Neural cell (in vitro differentiated cells): Measurements from ENCODE around the gene ARFGEF3. TPM values are rescaled to one million over a fixed set of nuclear protein-coding genes. Genes with fewer than 3 reads are reported as not detected.
A peak's percentile ranks its signal among the peaks of the same experiment; 100 is the strongest.

ENCODE experiments used
- H2AFZ ChIP-seq: fragments of 200-600, 300-800 bp; sonication (generic), shearing (Covaris generic); 2 replicates; pipeline ENCODE4 v1.6.0; 2014; ENCODE audit warnings: low read depth, mild to moderate bottlenecking, antibody characterized with exemption, low read length, moderate library complexity
- H3F3A ChIP-seq: fragments of 200-600 bp; shearing (Covaris generic); 2 replicates; pipeline ENCODE4 v1.6.1; 2016; ENCODE audit warnings: mild to moderate bottlenecking, moderate library complexity, mixed read lengths, antibody characterized with exemption, low read length; ENCODE audit not compliant: insufficient read depth, poor library complexity, severe bottlenecking
- H3K27ac ChIP-seq: fragments of 200-600, 300-800 bp; sonication (generic), shearing (Covaris generic); 2 replicates; pipeline ENCODE4 v1.5.1; 2014; ENCODE audit warnings: mild to moderate bottlenecking, low read length, moderate library complexity
- H3K27me3 ChIP-seq: fragments of 300-800, 200-600 bp; sonication (generic), shearing (Covaris generic); 2 replicates; pipeline ENCODE4 v1.6.0; 2014; ENCODE audit warnings: mild to moderate bottlenecking, low read depth, low read length, moderate library complexity; ENCODE audit not compliant: insufficient read depth
- H3K36me3 ChIP-seq: fragments of 300-800, 200-600 bp; sonication (generic), shearing (Covaris generic); 2 replicates; pipeline ENCODE4 v1.5.1; 2014; ENCODE audit warnings: mild to moderate bottlenecking, antibody characterized with exemption, low read length, moderate library complexity; ENCODE audit not compliant: insufficient read depth
- H3K4me2 ChIP-seq: fragments of 300-800, 200-600 bp; sonication (generic), shearing (Covaris generic); 2 replicates; pipeline ENCODE4 v1.6.0; 2014; ENCODE audit warnings: mild to moderate bottlenecking, low read length
- H3K4me3 ChIP-seq: fragments of 300-800, 200-600 bp; sonication (generic), shearing (Covaris generic); 2 replicates; pipeline ENCODE4 v1.5.1; 2014; ENCODE audit warnings: mild to moderate bottlenecking, low read length, moderate library complexity
- H3K79me2 ChIP-seq: fragments of 200-600 bp; shearing (Covaris generic); replicated peaks from 2 replicates; pipeline ENCODE4 v1.6.0; 2014; ENCODE audit warnings: mild to moderate bottlenecking, low read length, moderate library complexity; ENCODE audit not compliant: insufficient read depth
- H3K9ac ChIP-seq: fragments of 300-800, 200-600 bp; sonication (generic), shearing (Covaris generic); 2 replicates; pipeline ENCODE4 v1.6.1; 2016; ENCODE audit warnings: mild to moderate bottlenecking, low read length, mixed read lengths
- H3K9me2 ChIP-seq: fragments of 200-600 bp; shearing (Covaris generic); 2 replicates; pipeline ENCODE4 v1.6.1; 2016; ENCODE audit warnings: mild to moderate bottlenecking, low read length, mixed read lengths; ENCODE audit not compliant: insufficient read depth
- H3K9me3 ChIP-seq: fragments of 200-600, 300-800 bp; sonication (generic), shearing (Covaris generic); 2 replicates; pipeline ENCODE4 v1.6.1; 2016; ENCODE audit warnings: mild to moderate bottlenecking, mixed run types, low read length, moderate library complexity, mixed read lengths
- H4K20me1 ChIP-seq: fragments of 200-600 bp; shearing (Covaris generic); 2 replicates; pipeline ENCODE4 v1.6.1; 2016; ENCODE audit warnings: mild to moderate bottlenecking, mixed run types; ENCODE audit not compliant: insufficient read depth
- EP300 ChIP-seq: fragments of 450-650 bp; conservative IDR thresholded peaks from 2 replicates; pipeline ENCODE4 v1.6.1; 2014; ENCODE audit warnings: antibody characterized with exemption, mild to moderate bottlenecking, moderate library complexity; ENCODE audit not compliant: poor library complexity, severe bottlenecking
- EZH2 ChIP-seq: fragments of 200-600, 300-800 bp; shearing (Covaris generic), sonication (generic); IDR thresholded peaks from 2 replicates; pipeline ENCODE4 v1.6.1; 2014; ENCODE audit warnings: antibody characterized with exemption, low read length, borderline replicate concordance, mild to moderate bottlenecking; ENCODE audit not compliant: insufficient read depth, poor library complexity, severe bottlenecking
- MXI1 ChIP-seq: fragments of 450-650 bp; conservative IDR thresholded peaks from 2 replicates; pipeline ENCODE4 v1.6.1; 2014; ENCODE audit warnings: antibody characterized with exemption, mild to moderate bottlenecking; ENCODE audit not compliant: poor library complexity, severe bottlenecking
- POLR2AphosphoS5 ChIP-seq: IDR thresholded peaks from 2 replicates; pipeline ENCODE4 v1.6.1; 2012
- RAD21 ChIP-seq: fragments of 450-650 bp; conservative IDR thresholded peaks from 2 replicates; pipeline ENCODE4 v1.6.1; 2014; ENCODE audit warnings: antibody characterized with exemption, mild to moderate bottlenecking, moderate library complexity
- SMC3 ChIP-seq: fragments of 450-650 bp; conservative IDR thresholded peaks from 2 replicates; pipeline ENCODE4 v1.6.1; 2014; ENCODE audit warnings: antibody characterized with exemption, mild to moderate bottlenecking, moderate library complexity; ENCODE audit not compliant: poor library complexity
- TAF1 ChIP-seq: IDR thresholded peaks from 2 replicates; pipeline ENCODE4 v1.6.1; 2012; ENCODE audit warnings: low read depth
- polyA plus RNA-seq: library from polyadenylated mRNA; depleted of rRNA; stranded (reverse); fragments of >200 nt; gene quantifications from 2 replicates; pipeline ENCODE4 v1.2.3, GENCODE V29; 2014
- TF ChIP-seq, protein P1 (sequence below): fragments of 450-650 bp; IDR thresholded peaks from 2 replicates; pipeline ENCODE4 v1.5.1; 2014; ENCODE audit warnings: antibody characterized with exemption, mild to moderate bottlenecking, moderate library complexity; ENCODE audit not compliant: poor library complexity, severe bottlenecking
- TF ChIP-seq, protein P2 (sequence below): IDR thresholded peaks from 2 replicates; pipeline ENCODE4 v1.6.1; 2012; ENCODE audit warnings: borderline replicate concordance

The ARFGEF3 gene
- polyA plus RNA-seq, 1 donor from 2014 or later: 4.6 TPM

DNA sequence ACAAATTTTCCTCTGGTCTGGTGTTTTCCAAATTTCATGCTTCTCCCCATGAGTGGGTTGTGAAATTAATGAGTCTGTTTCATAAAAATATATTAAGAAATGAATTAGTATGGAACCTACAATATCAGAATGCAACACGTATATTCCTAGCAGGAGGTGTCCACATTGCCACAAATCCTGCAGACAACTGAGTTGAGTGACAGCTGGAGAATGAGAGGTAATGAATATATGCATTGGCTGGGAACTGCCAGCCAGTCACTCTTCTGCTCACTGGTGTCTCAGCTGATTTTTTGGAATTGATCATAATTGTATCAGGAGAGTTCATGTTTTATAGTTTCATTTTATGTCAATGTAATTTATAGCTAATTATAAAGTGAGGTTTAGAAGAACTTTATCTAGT, 6.3 kb upstream of the ARFGEF3 start:
- Histone ChIP-seq H3K27me3 (peaks cover 4% of the 10 kb centered on the region), H3K9me2 (no peaks in the 10 kb centered on the region), H2AFZ (no peak overlapping the region), H3K79me2 (no peaks in the 10 kb centered on the region), H3K4me3 (no peak overlapping the region), H3F3A (no peaks in the 10 kb centered on the region), H3K27ac (no peak overlapping the region), H3K36me3 (no peaks in the 10 kb centered on the region), H3K4me2 (no peak overlapping the region), H4K20me1 (no peaks in the 10 kb centered on the region), H3K9ac (no peak overlapping the region), H3K9me3 (no peaks in the 10 kb centered on the region)
- no peak for TF ChIP-seq TAF1
- TF ChIP-seq, protein P1, sequence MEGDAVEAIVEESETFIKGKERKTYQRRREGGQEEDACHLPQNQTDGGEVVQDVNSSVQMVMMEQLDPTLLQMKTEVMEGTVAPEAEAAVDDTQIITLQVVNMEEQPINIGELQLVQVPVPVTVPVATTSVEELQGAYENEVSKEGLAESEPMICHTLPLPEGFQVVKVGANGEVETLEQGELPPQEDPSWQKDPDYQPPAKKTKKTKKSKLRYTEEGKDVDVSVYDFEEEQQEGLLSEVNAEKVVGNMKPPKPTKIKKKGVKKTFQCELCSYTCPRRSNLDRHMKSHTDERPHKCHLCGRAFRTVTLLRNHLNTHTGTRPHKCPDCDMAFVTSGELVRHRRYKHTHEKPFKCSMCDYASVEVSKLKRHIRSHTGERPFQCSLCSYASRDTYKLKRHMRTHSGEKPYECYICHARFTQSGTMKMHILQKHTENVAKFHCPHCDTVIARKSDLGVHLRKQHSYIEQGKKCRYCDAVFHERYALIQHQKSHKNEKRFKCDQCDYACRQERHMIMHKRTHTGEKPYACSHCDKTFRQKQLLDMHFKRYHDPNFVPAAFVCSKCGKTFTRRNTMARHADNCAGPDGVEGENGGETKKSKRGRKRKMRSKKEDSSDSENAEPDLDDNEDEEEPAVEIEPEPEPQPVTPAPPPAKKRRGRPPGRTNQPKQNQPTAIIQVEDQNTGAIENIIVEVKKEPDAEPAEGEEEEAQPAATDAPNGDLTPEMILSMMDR: no peak
- no peak for TF ChIP-seq MXI1
- TF ChIP-seq, protein P2, sequence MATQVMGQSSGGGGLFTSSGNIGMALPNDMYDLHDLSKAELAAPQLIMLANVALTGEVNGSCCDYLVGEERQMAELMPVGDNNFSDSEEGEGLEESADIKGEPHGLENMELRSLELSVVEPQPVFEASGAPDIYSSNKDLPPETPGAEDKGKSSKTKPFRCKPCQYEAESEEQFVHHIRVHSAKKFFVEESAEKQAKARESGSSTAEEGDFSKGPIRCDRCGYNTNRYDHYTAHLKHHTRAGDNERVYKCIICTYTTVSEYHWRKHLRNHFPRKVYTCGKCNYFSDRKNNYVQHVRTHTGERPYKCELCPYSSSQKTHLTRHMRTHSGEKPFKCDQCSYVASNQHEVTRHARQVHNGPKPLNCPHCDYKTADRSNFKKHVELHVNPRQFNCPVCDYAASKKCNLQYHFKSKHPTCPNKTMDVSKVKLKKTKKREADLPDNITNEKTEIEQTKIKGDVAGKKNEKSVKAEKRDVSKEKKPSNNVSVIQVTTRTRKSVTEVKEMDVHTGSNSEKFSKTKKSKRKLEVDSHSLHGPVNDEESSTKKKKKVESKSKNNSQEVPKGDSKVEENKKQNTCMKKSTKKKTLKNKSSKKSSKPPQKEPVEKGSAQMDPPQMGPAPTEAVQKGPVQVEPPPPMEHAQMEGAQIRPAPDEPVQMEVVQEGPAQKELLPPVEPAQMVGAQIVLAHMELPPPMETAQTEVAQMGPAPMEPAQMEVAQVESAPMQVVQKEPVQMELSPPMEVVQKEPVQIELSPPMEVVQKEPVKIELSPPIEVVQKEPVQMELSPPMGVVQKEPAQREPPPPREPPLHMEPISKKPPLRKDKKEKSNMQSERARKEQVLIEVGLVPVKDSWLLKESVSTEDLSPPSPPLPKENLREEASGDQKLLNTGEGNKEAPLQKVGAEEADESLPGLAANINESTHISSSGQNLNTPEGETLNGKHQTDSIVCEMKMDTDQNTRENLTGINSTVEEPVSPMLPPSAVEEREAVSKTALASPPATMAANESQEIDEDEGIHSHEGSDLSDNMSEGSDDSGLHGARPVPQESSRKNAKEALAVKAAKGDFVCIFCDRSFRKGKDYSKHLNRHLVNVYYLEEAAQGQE: no peak
- peak; percentile 80 for TF ChIP-seq EP300
- no peak for TF ChIP-seq SMC3
- TF ChIP-seq POLR2AphosphoS5: peak; percentile 61
- TF ChIP-seq RAD21: no peak
- no peak for TF ChIP-seq EZH2

GRCh38 chr6:138157986-138158638, 3.6 kb upstream of the ARFGEF3 start:
- Histone ChIP-seq H3K79me2 (no peaks in the 10 kb centered on the region), H3F3A (no peaks in the 10 kb centered on the region), H3K27me3 (peaks cover 13% of the 10 kb centered on the region), H3K9me2 (no peaks in the 10 kb centered on the region), H3K9ac (no peak overlapping the region), H3K27ac (no peak overlapping the region), H3K36me3 (no peaks in the 10 kb centered on the region), H4K20me1 (no peaks in the 10 kb centered on the region), H3K4me3 (no peak overlapping the region), H3K9me3 (no peaks in the 10 kb centered on the region), H2AFZ (no peak overlapping the region), H3K4me2 (no peak overlapping the region)
- TF ChIP-seq MXI1 (no peak), EP300 (no peak), TAF1 (no peak), SMC3 (no peak), POLR2AphosphoS5 (no peak), EZH2 (no peak), RAD21 (no peak)
- TF ChIP-seq, protein P2: no peak
- TF ChIP-seq, protein P1: no peak
